ENCODE measurements around the gene BICD1. TPM values are rescaled to one million over a fixed set of nuclear protein-coding genes. Genes with fewer than 3 reads are reported as not detected.
A peak's percentile ranks its signal among the peaks of the same experiment; 100 is the strongest.

Gene BICD1
- total and polyA plus RNA-seq, 2 donors (not counting 1 experiment from before 2014, with no cell fraction given): 15.2 to 93.5 TPM

- TF ChIP-seq EZH2 (IDR thresholded peaks at IDR 0.05; ENCODE audit: borderline replicate concordance, insufficient read depth, low read depth, low read length, poor library complexity, severe bottlenecking) (no peak), CTCF (IDR thresholded peaks at IDR 0.05) (no peak)
Measured at GRCh38 chr12:32400114-32400672, 293.5 kb downstream of the BICD1 start.

DNA sequence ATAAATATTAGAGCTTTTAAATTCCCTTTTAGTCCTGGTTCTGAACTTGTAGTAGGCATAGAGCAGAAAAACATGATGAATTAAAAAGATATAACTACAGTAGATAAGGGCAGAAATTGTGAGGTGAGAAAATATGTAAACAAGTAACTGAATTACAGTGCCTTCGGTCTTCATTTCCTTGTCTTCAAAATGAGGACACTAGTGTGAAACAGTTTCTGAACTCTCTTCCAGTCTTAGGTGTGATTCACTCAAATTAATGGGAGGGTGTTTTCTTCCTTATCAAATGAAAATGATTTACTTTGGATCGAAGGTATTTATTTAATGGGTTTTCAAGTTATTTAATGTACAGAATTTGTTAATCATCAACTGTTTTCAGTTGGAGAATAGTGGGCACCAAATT, 294.2 kb downstream of the BICD1 start:
- peak overlapping the region; percentile 98 for H3K4me3 Mint-ChIP-seq
- no peak overlapping the region for H3K4me2 ChIP-seq (replicated peaks; ENCODE audit: low read depth, low read length, poor library complexity, severe bottlenecking)
- no peak overlapping the region for H3K27ac Mint-ChIP-seq
- no peak overlapping the region for H3K27ac ChIP-seq (ENCODE audit: low read length in 2 of 2)
- no peaks in the 10 kb centered on the region for H3K36me3 ChIP-seq (replicated peaks in 1 of 2; ENCODE audit: control extremely low read depth in 1 of 2, control insufficient read depth in 1 of 2, extremely low read depth in 1 of 2, insufficient read depth in 2 of 2, low read length in 1 of 2)
- peaks cover 0 to 11% (median 0%) of the 10 kb centered on the region in 3 donors for H3K9me3 ChIP-seq (ENCODE audit: control extremely low read depth in 1 of 3, control insufficient read depth in 2 of 3, insufficient read depth in 1 of 3, low read length in 2 of 3)
- peaks cover 0 to 34% (median 16%) of the 10 kb centered on the region in 4 experiments for H3K27me3 ChIP-seq (replicated peaks in 1 of 4; ENCODE audit: control extremely low read depth in 1 of 4, control insufficient read depth in 3 of 4, insufficient read depth in 4 of 4, low read length in 3 of 4)
- WGBS (ENCODE audit: insufficient coverage): 83% methylated on average over 1 of the region's 2 CpGs
- peaks cover 14% of the 10 kb centered on the region for H3K4me1 Mint-ChIP-seq
- POLR2A ChIA-PET: no interaction called here
- no peak for ATAC-seq (ENCODE audit: low read depth)
- peaks cover 9 to 15% of the 10 kb centered on the region in 2 donors for H3K4me1 ChIP-seq (ENCODE audit: control insufficient read depth in 2 of 2, insufficient read depth in 2 of 2, low read length in 2 of 2)
- no peak overlapping the region for H3K4me3 ChIP-seq (ENCODE audit: control extremely low read depth in 1 of 5, extremely low read depth in 1 of 5, insufficient read depth in 1 of 5, low read depth in 2 of 5, low read length in 4 of 5)
- intact Hi-C loops (cut with micrococcal nuclease): no loop called here
- H3K9me3 Mint-ChIP-seq (ENCODE audit: insufficient read depth): no peaks in the 10 kb centered on the region
- no peaks in the 10 kb centered on the region for H3K79me2 ChIP-seq (ENCODE audit: control insufficient read depth, insufficient read depth, low read length)
- CTCF ChIA-PET: interaction anchor here (2.0 kb wide), 1 partner anchor 355 kb away, joined by 5 read pairs; the partner anchor contains the start of gene YARS2
- TF ChIP-seq EZH2 (IDR thresholded peaks at IDR 0.05; ENCODE audit: borderline replicate concordance, insufficient read depth, low read depth, low read length, poor library complexity, severe bottlenecking): no peak
- TF ChIP-seq CTCF (IDR thresholded peaks at IDR 0.05): no peak
- no peak overlapping the region for H2AFZ ChIP-seq (ENCODE audit: insufficient read depth, low read depth, low read length, poor library complexity, severe bottlenecking)
- no peak overlapping the region for H3K9ac ChIP-seq (ENCODE audit: low read length)
- H3K27me3 Mint-ChIP-seq: peaks cover 27% of the 10 kb centered on the region
- DNase-seq: no peak
- no peaks in the 10 kb centered on the region for H4K20me1 ChIP-seq (ENCODE audit: control insufficient read depth, insufficient read depth, low read length, poor library complexity, severe bottlenecking)

More at GRCh38 chr12:32400114-32400672, 293.5 kb downstream of the BICD1 start:
- WGBS (ENCODE audit: insufficient coverage): 38% methylated on average over 8 of the region's 15 CpGs
- ATAC-seq (ENCODE audit: low read depth) (no peak), DNase-seq (no peak)
- POLR2A ChIA-PET: interaction anchor here (0.6 kb wide), 1 partner anchor 1622 kb away, joined by 5 read pairs; no protein-coding TSS in a partner anchor
- no peaks in the 10 kb centered on the region for H3K79me2 ChIP-seq (ENCODE audit: control insufficient read depth, insufficient read depth, low read length)
- H3K9me3 ChIP-seq (ENCODE audit: control extremely low read depth in 1 of 3, control insufficient read depth in 2 of 3, insufficient read depth in 1 of 3, low read length in 2 of 3): peaks cover 0 to 11% (median 0%) of the 10 kb centered on the region in 3 donors
- H3K36me3 ChIP-seq (replicated peaks in 1 of 2; ENCODE audit: control extremely low read depth in 1 of 2, control insufficient read depth in 1 of 2, extremely low read depth in 1 of 2, insufficient read depth in 2 of 2, low read length in 1 of 2): no peaks in the 10 kb centered on the region
- H3K27ac ChIP-seq (ENCODE audit: low read length in 2 of 2): no peak overlapping the region
- Mint-ChIP-seq H3K4me1 (peaks cover 14% of the 10 kb centered on the region), H3K4me3 (peak overlapping the region; percentile 98), H3K27ac (no peak overlapping the region), H3K9me3 (ENCODE audit: insufficient read depth) (no peaks in the 10 kb centered on the region), H3K27me3 (peaks cover 27% of the 10 kb centered on the region)
- H3K9ac ChIP-seq (ENCODE audit: low read length): peak overlapping the region; percentile 67
- H3K4me3 ChIP-seq (ENCODE audit: control extremely low read depth in 1 of 5, extremely low read depth in 1 of 5, insufficient read depth in 1 of 5, low read depth in 2 of 5, low read length in 4 of 5): peak overlapping the region in 4 of 5 experiments; percentile 51 to 67 (median 62)
- no peaks in the 10 kb centered on the region for H4K20me1 ChIP-seq (ENCODE audit: control insufficient read depth, insufficient read depth, low read length, poor library complexity, severe bottlenecking)
- peaks cover 9 to 15% of the 10 kb centered on the region in 2 donors for H3K4me1 ChIP-seq (ENCODE audit: control insufficient read depth in 2 of 2, insufficient read depth in 2 of 2, low read length in 2 of 2)
- intact Hi-C loops (cut with micrococcal nuclease): no loop called here
- CTCF ChIA-PET: interaction anchor here (0.8 to 2.0 kb wide), 3 partner anchors 34 to 356 kb away, joined by 3 to 5 read pairs (median 3); partner anchors contain the start of gene YARS2
- peak overlapping the region; percentile 92 for H2AFZ ChIP-seq (ENCODE audit: insufficient read depth, low read depth, low read length, poor library complexity, severe bottlenecking)
- H3K27me3 ChIP-seq (replicated peaks in 1 of 4; ENCODE audit: control extremely low read depth in 1 of 4, control insufficient read depth in 3 of 4, insufficient read depth in 4 of 4, low read length in 3 of 4): peaks cover 0 to 34% (median 16%) of the 10 kb centered on the region in 4 experiments
- peak overlapping the region; percentile 98 for H3K4me2 ChIP-seq (replicated peaks; ENCODE audit: low read depth, low read length, poor library complexity, severe bottlenecking)
